Endothelial cell of umbilical vein (primary cell): ENCODE data around the gene EVX1. TPM values are rescaled to one million over a fixed set of nuclear protein-coding genes. Genes with fewer than 3 reads are reported as not detected.

ENCODE experiments used
- BruUV-seq: library from RNA; stranded (reverse); fragments of 400-500 nt; replicated peaks from 2 replicates; lab custom pipeline; 2021; lab: Mats Ljungman, UMichigan
- CTCF ChIA-PET: fragments of 300-600, 350-600 bp; sonication (Branson Sonifier 250); formaldehyde crosslinking; loops from one replicate; lab custom pipeline; 2021; ENCODE audit warnings: antibody characterized with exemption, inconsistent platforms; lab: Charles Lee
- POLR2A ChIA-PET: fragments of 300-600, 350-600 bp; sonication (Branson Sonifier 250); formaldehyde crosslinking; loops from one replicate; lab custom pipeline; 2021; ENCODE audit warnings: antibody characterized with exemption, inconsistent platforms; lab: Charles Lee
- DNase-seq: peaks from one replicate; pipeline ENCODE4 v3.0.0-alpha.2; 2011; ENCODE audit warnings: low read depth, low spot score
- FAIRE-seq: peaks from 2 replicates; lab custom pipeline; 2011; peaks lifted over from hg19 to GRCh38; lab: Jason Lieb, UNC
- H2AFZ ChIP-seq: 2 replicates; pipeline ENCODE4 v1.6.0; 2012; ENCODE audit warnings: low read depth, low read length, control low read depth, inconsistent platforms
- H3K27ac ChIP-seq: 2 replicates; pipeline ENCODE4 v1.5.1; 2011; ENCODE audit warnings: low read depth, mild to moderate bottlenecking, control low read depth, low read length, moderate library complexity; ENCODE audit not compliant: insufficient read depth
- H3K27me3 ChIP-seq, 2 experiments: 2 replicates each; pipeline versions ENCODE4 v1.6.0 to v1.6.1; 2011; ENCODE audit warnings: low read length in 2 of 2, mixed read lengths in 1 of 2; ENCODE audit not compliant: control insufficient read depth in 2 of 2, insufficient read depth in 2 of 2
- H3K36me3 ChIP-seq, 2 experiments: 2 replicates in 1 of 2; 3 replicates in 1 of 2; pipeline ENCODE4 v1.5.1; 2011; ENCODE audit warnings: low read length in 2 of 2, mild to moderate bottlenecking in 1 of 2, moderate library complexity in 1 of 2; ENCODE audit not compliant: control insufficient read depth in 2 of 2, insufficient read depth in 2 of 2; ENCODE audit errors: extremely low read depth in 1 of 2
- H3K4me1 ChIP-seq: 3 replicates; pipeline ENCODE4 v1.5.1; 2011; ENCODE audit warnings: mild to moderate bottlenecking, low read length; ENCODE audit not compliant: control insufficient read depth, insufficient read depth; ENCODE audit errors: extremely low read depth
- H3K4me2 ChIP-seq: 2 replicates; pipeline ENCODE4 v1.6.1; 2011; ENCODE audit warnings: low read length, control low read depth, mixed read lengths; ENCODE audit not compliant: insufficient read depth
- H3K4me3 ChIP-seq, 3 experiments: fragments of 200-600 bp in 1 of 3; sonication (generic), shearing (Covaris generic) in 1 of 3; replicated peaks in 1 of 3; 2 replicates each; pipeline ENCODE4 v1.5.1; 2011 to 2016; ENCODE audit warnings: control low read depth in 3 of 3, low read length in 3 of 3, mild to moderate bottlenecking in 2 of 3, inconsistent platforms in 1 of 3, low read depth in 1 of 3, moderate library complexity in 1 of 3; ENCODE audit not compliant: insufficient read depth in 1 of 3
- H3K79me2 ChIP-seq: 2 replicates; pipeline ENCODE4 v1.6.0; 2012; ENCODE audit warnings: low read length, inconsistent platforms; ENCODE audit not compliant: control insufficient read depth, insufficient read depth
- H3K9ac ChIP-seq: replicated peaks from 2 replicates; pipeline ENCODE3; 2011; ENCODE audit warnings: low read length, control low read depth; ENCODE audit not compliant: insufficient read depth; ENCODE audit errors: extremely low read depth
- H3K9me1 ChIP-seq: replicated peaks from 3 replicates; pipeline ENCODE4 v1.6.0; 2011; ENCODE audit warnings: mild to moderate bottlenecking, low read length; ENCODE audit not compliant: control insufficient read depth, insufficient read depth; ENCODE audit errors: extremely low read depth
- H3K9me3 ChIP-seq: replicated peaks from 2 replicates; pipeline ENCODE4 v1.5.1; 2012; ENCODE audit warnings: low read length, inconsistent platforms; ENCODE audit not compliant: control insufficient read depth, insufficient read depth
- H4K20me1 ChIP-seq: replicated peaks from 2 replicates; pipeline ENCODE3; 2011; ENCODE audit warnings: mild to moderate bottlenecking, low read length; ENCODE audit not compliant: control insufficient read depth, insufficient read depth; ENCODE audit errors: extremely low read depth
- EZH2 ChIP-seq: IDR thresholded peaks from 2 replicates; pipeline ENCODE4 v1.6.1; 2012; ENCODE audit warnings: borderline replicate concordance, low read depth, mild to moderate bottlenecking, moderate library complexity, low read length, inconsistent platforms; ENCODE audit not compliant: severe bottlenecking
- MYC ChIP-seq: IDR thresholded peaks from one replicate; pipeline ENCODE4 v1.6.1; 2011; ENCODE audit warnings: mild to moderate bottlenecking, low read depth, low read length
- dilution Hi-C: fragments of 300-500 bp; cut with MboI; formaldehyde crosslinking; loops from one replicate; pipeline ENCODE4 v1.15.0; 2019; ENCODE audit warnings: low sequenced_read_pairs; ENCODE audit not compliant: extremely low pct_ligation_motif_present
- intact Hi-C: fragments of 100-400 bp; cut with micrococcal nuclease; formaldehyde crosslinking; loops from one replicate; pipeline ENCODE4 v1.10.0; 2022
- polyA plus RNA-seq, 4 experiments: library from polyadenylated mRNA; depleted of rRNA in 3 of 4; stranded (reverse) in 3 of 4; unstranded in 1 of 4; fragments of >200 nt; gene quantifications; 2 replicates each; pipeline versions ENCODE4 v1.2.1 to v1.2.3, GENCODE V29; 2011 to 2012; ENCODE audit warnings: missing spikeins in 1 of 4
- total RNA-seq: library from RNA; stranded (reverse); gene quantifications from 2 replicates; pipeline ENCODE4 v1.2.3, GENCODE V29; 2021

EVX1 gene
- total and polyA plus RNA-seq, 2 donors (not counting 3 experiments of a cell fraction or from before 2014, with no cell fraction given): not detected

DNA sequence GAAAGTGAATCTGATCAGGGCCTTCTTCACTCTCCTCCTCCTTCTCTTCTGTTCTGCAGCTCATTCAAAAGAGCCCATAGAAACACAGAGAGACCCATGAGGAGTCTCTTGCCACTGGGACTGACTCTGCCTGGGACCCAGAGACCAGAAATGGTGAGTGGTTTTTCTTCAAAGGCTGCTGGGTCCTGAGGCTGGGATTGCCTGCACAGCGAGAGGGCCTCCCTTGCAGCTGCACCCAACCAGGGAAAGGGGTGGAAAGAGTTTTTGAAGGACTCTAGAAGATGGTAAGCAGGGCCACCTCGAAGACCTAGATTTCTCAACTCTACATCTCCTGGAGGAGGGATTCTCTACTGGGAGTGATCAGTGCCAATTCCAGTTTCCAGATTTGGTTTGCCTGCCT, 27.2 kb upstream of the EVX1 start:
- TF ChIP-seq MYC (no peak), EZH2 (peak; percentile 43)
- H3K27ac ChIP-seq: no peak overlapping the region
- intact Hi-C loops (no loop called here), dilution Hi-C loops (no loop called here)
- H3K4me3 ChIP-seq: no peak overlapping the region
- BruUV-seq: no TSS peak
- DNase-seq: no peak
- ChIA-PET POLR2A (no interaction called here), CTCF (interaction anchor here (1.3 to 1.4 kb wide), 2 partner anchors 10 to 19 kb away, joined by 3 to 6 read pairs; no protein-coding TSS in a partner anchor)
- H3K36me3 ChIP-seq: no peaks in the 10 kb centered on the region
- no peak overlapping the region for H3K4me2 ChIP-seq
- H3K4me1 ChIP-seq: peaks cover 12% of the 10 kb centered on the region
- H3K9me1 ChIP-seq: no peaks in the 10 kb centered on the region
- peaks cover 69 to 74% of the 10 kb centered on the region in 2 experiments for H3K27me3 ChIP-seq
- no peak for FAIRE-seq
- no peak overlapping the region for H2AFZ ChIP-seq
- no peaks in the 10 kb centered on the region for H4K20me1 ChIP-seq
- H3K79me2 ChIP-seq: no peaks in the 10 kb centered on the region
- no peaks in the 10 kb centered on the region for H3K9me3 ChIP-seq
- no peak overlapping the region for H3K9ac ChIP-seq

DNA sequence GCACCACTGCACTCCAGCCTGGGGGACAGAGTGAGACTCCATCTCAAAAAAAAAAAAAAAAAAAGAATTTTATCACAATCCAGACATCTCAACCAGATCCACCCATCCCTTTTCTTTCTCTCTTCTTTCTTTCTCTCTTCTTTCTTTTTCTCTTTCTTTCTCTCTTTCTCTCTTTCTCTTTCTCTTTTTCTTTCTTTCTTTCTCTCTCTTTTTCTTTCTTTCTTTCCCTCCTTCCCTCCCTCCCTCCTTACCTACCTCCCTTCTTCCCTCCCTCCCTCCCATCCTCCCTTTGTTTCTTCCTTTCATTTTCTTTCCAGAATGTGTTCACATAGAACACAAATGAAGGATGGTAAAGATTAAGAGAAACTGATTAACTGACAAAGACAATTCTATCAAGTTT, 24.7 kb upstream of the EVX1 start:
- no peak overlapping the region for H3K4me2 ChIP-seq
- DNase-seq (no peak), FAIRE-seq (no peak)
- no peaks in the 10 kb centered on the region for H3K36me3 ChIP-seq
- intact Hi-C loops: no loop called here
- no peaks in the 10 kb centered on the region for H3K9me1 ChIP-seq
- H2AFZ ChIP-seq: no peak overlapping the region
- no peak overlapping the region for H3K4me3 ChIP-seq
- no peaks in the 10 kb centered on the region for H3K79me2 ChIP-seq
- ChIA-PET POLR2A (interaction anchor here (0.7 to 1.0 kb wide), 2 partner anchors 10 to 16 kb away, joined by 3 to 4 read pairs; no protein-coding TSS in a partner anchor), CTCF (interaction anchor here (1.2 to 1.5 kb wide), 2 partner anchors 10 to 22 kb away, joined by 3 to 8 read pairs; no protein-coding TSS in a partner anchor)
- H3K27ac ChIP-seq: no peak overlapping the region
- no TSS peak for BruUV-seq
- peaks cover 65 to 74% of the 10 kb centered on the region in 2 experiments for H3K27me3 ChIP-seq
- dilution Hi-C loops: no loop called here
- TF ChIP-seq EZH2: no peak
- TF ChIP-seq MYC: no peak
- peaks cover 4% of the 10 kb centered on the region for H3K4me1 ChIP-seq
- H3K9me3 ChIP-seq: no peaks in the 10 kb centered on the region
- no peaks in the 10 kb centered on the region for H4K20me1 ChIP-seq
- no peak overlapping the region for H3K9ac ChIP-seq
